IMR-90 (cell line): ENCODE measurements around the gene LRSAM1. TPM values are rescaled to one million over a fixed set of nuclear protein-coding genes. Genes with fewer than 3 reads are reported as not detected.

Experiments used
- ATAC-seq: fragments of 200-7000 bp; cut with Tn5 transposase; 2 replicates; pipeline ENCODE4 v1.9.1; 2020; ENCODE audit warnings: low read depth, mild to moderate bottlenecking, moderate library complexity
- BruUV-seq: library from RNA; stranded (reverse); fragments of 400-500 nt; replicated peaks from 2 replicates; lab custom pipeline; 2021; lab: Mats Ljungman, UMichigan
- CTCF ChIA-PET: fragments of 300-600 bp; formaldehyde crosslinking; extraction: SDS; loops from one replicate; lab custom pipeline; 2021; ENCODE audit warnings: antibody characterized with exemption; lab: Yijun Ruan, JAX
- POLR2A ChIA-PET: fragments of 300-600 bp; sonication (Branson Sonifier 250); formaldehyde crosslinking; loops from one replicate; lab custom pipeline; 2022; ENCODE audit warnings: antibody characterized with exemption; ENCODE audit not compliant: unreplicated experiment; lab: Charles Lee
- DNase-seq: peaks from one replicate; pipeline ENCODE4 v3.0.0; 2013
- H2AFZ ChIP-seq: replicated peaks from 2 replicates; pipeline ENCODE3; 2013; ENCODE audit warnings: low read length, mild to moderate bottlenecking; ENCODE audit not compliant: poor library complexity
- H2AK5ac ChIP-seq: 2 replicates; pipeline ENCODE4 v1.6.1; 2013; ENCODE audit warnings: low read depth, low read length, inconsistent platforms
- H2AK9ac ChIP-seq: replicated peaks from 2 replicates; pipeline ENCODE3; 2013; ENCODE audit warnings: mild to moderate bottlenecking, low read depth, low read length, moderate library complexity; ENCODE audit not compliant: poor library complexity
- H2BK120ac ChIP-seq: 2 replicates; pipeline ENCODE4 v1.6.1; 2013; ENCODE audit warnings: low read depth, low read length, inconsistent platforms
- H2BK15ac ChIP-seq: 3 replicates; pipeline ENCODE4 v1.6.1; 2013; ENCODE audit warnings: low read depth, low read length, inconsistent platforms
- H2BK20ac ChIP-seq: 2 replicates; pipeline ENCODE4 v1.6.1; 2013; ENCODE audit warnings: low read depth, mild to moderate bottlenecking, inconsistent platforms, low read length, moderate library complexity
- H2BK5ac ChIP-seq: 2 replicates; pipeline ENCODE4 v1.6.1; 2013; ENCODE audit warnings: mild to moderate bottlenecking, low read depth, low read length, inconsistent platforms; ENCODE audit not compliant: poor library complexity, severe bottlenecking
- H3K14ac ChIP-seq: replicated peaks from 2 replicates; pipeline ENCODE4 v1.6.1; 2013; ENCODE audit warnings: low read depth, low read length, inconsistent platforms
- H3K18ac ChIP-seq: 2 replicates; pipeline ENCODE4 v1.6.1; 2013; ENCODE audit warnings: low read depth, low read length, control low read depth
- H3K23ac ChIP-seq: 2 replicates; pipeline ENCODE4 v1.6.1; 2013; ENCODE audit warnings: low read depth, low read length, inconsistent platforms
- H3K27ac ChIP-seq: 2 replicates; pipeline ENCODE4 v1.5.1; 2013; ENCODE audit warnings: mild to moderate bottlenecking, control low read depth, low read length; ENCODE audit not compliant: insufficient read depth
- H3K27me3 ChIP-seq: 2 replicates; pipeline ENCODE4 v1.6.1; 2013; ENCODE audit warnings: low read length; ENCODE audit not compliant: control insufficient read depth, insufficient read depth
- H3K36me3 ChIP-seq: 2 replicates; pipeline ENCODE4 v1.6.1; 2013; ENCODE audit warnings: low read length, mixed read lengths; ENCODE audit not compliant: control insufficient read depth, insufficient read depth
- H3K4ac ChIP-seq: 2 replicates; pipeline ENCODE4 v1.6.1; 2013; ENCODE audit warnings: low read depth, low read length, inconsistent platforms
- H3K4me1 ChIP-seq: 2 replicates; pipeline ENCODE4 v1.6.1; 2013; ENCODE audit warnings: low read length, mixed read lengths; ENCODE audit not compliant: control insufficient read depth, insufficient read depth
- H3K4me2 ChIP-seq: 2 replicates; pipeline ENCODE4 v1.6.1; 2013; ENCODE audit warnings: low read depth, mild to moderate bottlenecking, control low read depth, low read length, moderate library complexity
- H3K4me3 ChIP-seq: 2 replicates; pipeline ENCODE4 v1.5.1; 2013; ENCODE audit warnings: low read depth, mild to moderate bottlenecking, control low read depth, low read length, moderate library complexity; ENCODE audit not compliant: insufficient read depth
- H3K56ac ChIP-seq: 2 replicates; pipeline ENCODE4 v1.6.1; 2013; ENCODE audit warnings: low read length, inconsistent platforms; ENCODE audit not compliant: insufficient read depth; ENCODE audit errors: extremely low read depth
- H3K79me1 ChIP-seq, 2 experiments: 2 replicates each; pipeline ENCODE4 v1.6.1; 2013; ENCODE audit warnings: low read length in 2 of 2, inconsistent platforms in 1 of 2, low read depth in 1 of 2
- H3K9ac ChIP-seq: 2 replicates; pipeline ENCODE4 v1.6.1; 2013; ENCODE audit warnings: low read depth, low read length, control low read depth
- H3K9me1 ChIP-seq: 2 replicates; pipeline ENCODE4 v1.6.1; 2013; ENCODE audit warnings: low read length, inconsistent platforms; ENCODE audit not compliant: insufficient read depth
- H3K9me3 ChIP-seq: 2 replicates; pipeline ENCODE4 v1.6.1; 2013; ENCODE audit warnings: low read length; ENCODE audit not compliant: control insufficient read depth, insufficient read depth
- H4K20me1 ChIP-seq: 2 replicates; pipeline ENCODE4 v1.6.1; 2013; ENCODE audit warnings: low read length, inconsistent platforms; ENCODE audit not compliant: insufficient read depth
- H4K5ac ChIP-seq: 2 replicates; pipeline ENCODE4 v1.6.1; 2013; ENCODE audit warnings: mild to moderate bottlenecking, low read depth, low read length, control low read depth
- H4K8ac ChIP-seq, 2 experiments: 2 replicates each; pipeline ENCODE4 v1.6.1; 2013; ENCODE audit warnings: low read depth in 2 of 2, low read length in 2 of 2, control low read depth in 1 of 2, inconsistent platforms in 1 of 2
- H4K91ac ChIP-seq: 2 replicates; pipeline ENCODE4 v1.6.1; 2013; ENCODE audit warnings: low read depth, low read length, inconsistent platforms; ENCODE audit not compliant: insufficient read depth
- CEBPB ChIP-seq: IDR thresholded peaks from 2 replicates; pipeline ENCODE4 v1.6.1; 2012; ENCODE audit warnings: low read depth, low read length, improper control_type of control experiment
- CHD1 ChIP-seq: IDR thresholded peaks from 2 replicates; pipeline ENCODE4 v1.6.1; 2012; ENCODE audit warnings: low read depth, low read length, improper control_type of control experiment
- FOS ChIP-seq: fragments of 150-350 bp; IDR thresholded peaks from 2 replicates; pipeline ENCODE4 v1.6.1; 2016; ENCODE audit warnings: low read depth, low read length
- MAFK ChIP-seq: IDR thresholded peaks from 2 replicates; pipeline ENCODE4 v1.6.1; 2012; ENCODE audit warnings: low read depth, low read length, improper control_type of control experiment
- MAZ ChIP-seq: IDR thresholded peaks from 2 replicates; pipeline ENCODE4 v1.6.1; 2012; ENCODE audit warnings: low read depth, mild to moderate bottlenecking, low read length, improper control_type of control experiment, moderate library complexity, borderline replicate concordance
- MXI1 ChIP-seq: IDR thresholded peaks from 2 replicates; pipeline ENCODE4 v1.6.1; 2012; ENCODE audit warnings: low read depth, mild to moderate bottlenecking, low read length, moderate library complexity, borderline replicate concordance
- NFE2L2 ChIP-seq: fragments of 150-350 bp; IDR thresholded peaks from 2 replicates; pipeline ENCODE4 v1.6.1; 2016; ENCODE audit warnings: low read depth, mild to moderate bottlenecking, low read length
- POLR2A ChIP-seq: IDR thresholded peaks from 2 replicates; pipeline ENCODE4 v1.6.1; 2012; ENCODE audit warnings: mild to moderate bottlenecking, low read depth, low read length
- RAD21 ChIP-seq: IDR thresholded peaks from 2 replicates; pipeline ENCODE4 v1.6.1; 2012; ENCODE audit warnings: low read length, improper control_type of control experiment
- RCOR1 ChIP-seq: IDR thresholded peaks from 2 replicates; pipeline ENCODE4 v1.6.1; 2012; ENCODE audit warnings: mild to moderate bottlenecking, low read length, improper control_type of control experiment; ENCODE audit not compliant: insufficient replicate concordance
- RFX5 ChIP-seq: IDR thresholded peaks from 2 replicates; pipeline ENCODE4 v1.8.0; 2012; ENCODE audit warnings: low read depth, mild to moderate bottlenecking, low read length, moderate library complexity
- SMC3 ChIP-seq: fragments of 150-350 bp; IDR thresholded peaks from 2 replicates; pipeline ENCODE4 v1.6.1; 2016; ENCODE audit warnings: low read depth, mild to moderate bottlenecking, antibody characterized with exemption, low read length, moderate library complexity
- WGBS, 2 experiments: methylation state at CpG; one replicate each; pipeline versions ENCODE4 v1.1.5 to v1.1.7; 2013; ENCODE audit warnings: missing lambda C conversion rate in 2 of 2; ENCODE audit not compliant: insufficient read length in 1 of 2; ENCODE audit errors: extremely low coverage in 2 of 2; 5-methylcytosine and 5-hydroxymethylcytosine counted together
- dilution Hi-C: fragments of 300-500 bp; cut with HindIII; formaldehyde crosslinking; loops from one replicate; pipeline ENCODE4 v1.14.3; 2018; ENCODE audit warnings: low sequenced_read_pairs; ENCODE audit not compliant: unreplicated experiment
- in situ Hi-C: fragments of 300-500 bp; cut with MboI; formaldehyde crosslinking; loops from 3 replicates; pipeline ENCODE4 v1.14.3; 2019; ENCODE audit warnings: low sequenced_read_pairs, inconsistent platforms, mixed read lengths
- intact Hi-C: fragments of 100-400 bp; cut with micrococcal nuclease; formaldehyde crosslinking; loops from 2 replicates; pipeline ENCODE4 v1.10.0; 2022
- polyA plus RNA-seq, 3 experiments: library from polyadenylated mRNA; depleted of rRNA; stranded (reverse); fragments of >200 nt; gene quantifications; 2 replicates each; pipeline ENCODE4 v1.2.3, GENCODE V29; 2012; ENCODE audit warnings: low replicate concordance in 1 of 3
- total RNA-seq: library from RNA; depleted of rRNA; stranded (reverse); fragments of >200 nt; gene quantifications from 2 replicates; pipeline ENCODE4 v1.2.3, GENCODE V29; 2012
- TF ChIP-seq, protein P1 (sequence below): fragments of 150-350 bp; IDR thresholded peaks from 2 replicates; pipeline ENCODE4 v1.6.1; 2016; ENCODE audit warnings: low read depth, mild to moderate bottlenecking, low read length, moderate library complexity, borderline replicate concordance
- TF ChIP-seq, protein P2 (sequence below): fragments of 150-350 bp; IDR thresholded peaks from 2 replicates; pipeline ENCODE4 v1.6.1; 2017; ENCODE audit warnings: mild to moderate bottlenecking, antibody characterized with exemption, low read length, low read depth
- TF ChIP-seq, protein P3 (sequence below): conservative IDR thresholded peaks from 2 replicates; pipeline ENCODE4 v1.5.1; 2012; ENCODE audit warnings: mild to moderate bottlenecking, low read depth, low read length, improper control_type of control experiment

Gene LRSAM1
- total and polyA plus RNA-seq, 2 of the 4 experiments (the other 2 are of a cell fraction), result 3.0 to 9.3 TPM

DNA sequence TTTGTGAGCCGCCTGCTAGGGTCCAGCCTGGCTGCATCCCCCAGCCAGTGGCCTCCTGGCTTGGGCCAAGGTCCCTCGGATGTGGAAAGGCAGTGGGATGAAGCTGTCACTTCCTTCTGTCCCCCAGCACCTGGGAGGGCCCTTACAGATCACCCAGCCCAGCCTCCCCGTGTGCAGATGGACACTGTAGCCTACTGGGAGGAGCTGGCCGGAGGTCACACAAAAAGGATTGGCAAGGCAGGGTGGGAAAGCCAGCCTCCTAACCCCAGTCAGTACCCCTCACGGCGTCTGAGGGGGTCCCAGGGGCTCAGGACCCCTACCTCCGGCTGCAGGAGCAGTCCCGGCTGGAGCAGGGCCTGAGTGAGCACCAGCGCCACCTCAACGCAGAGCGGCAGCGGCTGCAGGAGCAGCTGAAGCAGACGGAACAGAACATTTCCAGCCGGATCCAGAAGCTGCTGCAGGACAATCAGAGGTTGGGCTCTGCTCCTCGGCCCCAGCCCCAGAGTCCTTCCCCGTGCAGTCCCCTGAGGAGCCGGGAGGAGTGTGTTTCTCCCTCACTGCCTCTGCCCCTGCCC is 28.3 kb downstream of the LRSAM1 start:
- intact Hi-C loops (no loop called here), in situ Hi-C loops (no loop called here), dilution Hi-C loops (no loop called here)
- Histone ChIP-seq H3K4me1 (no peaks in the 10 kb centered on the region), H3K9me3 (no peaks in the 10 kb centered on the region), H3K18ac (no peak overlapping the region), H3K36me3 (peaks cover 29% of the 10 kb centered on the region), H3K4me3 (no peak overlapping the region), H4K20me1 (no peaks in the 10 kb centered on the region), H3K27me3 (no peaks in the 10 kb centered on the region), H2AK9ac (no peak overlapping the region), H3K9ac (no peak overlapping the region), H3K79me1 (no peaks in the 10 kb centered on the region), H3K9me1 (no peaks in the 10 kb centered on the region), H3K23ac (no peak overlapping the region), H3K4ac (no peak overlapping the region), H3K4me2 (no peak overlapping the region), H2AK5ac (no peak overlapping the region), H4K5ac (no peak overlapping the region), H4K8ac (no peak overlapping the region), H2AFZ (no peak overlapping the region), H3K27ac (no peak overlapping the region), H2BK20ac (no peak overlapping the region), H3K56ac (no peak overlapping the region), H2BK5ac (no peak overlapping the region), H4K91ac (no peak overlapping the region), H2BK15ac (no peak overlapping the region), H2BK120ac (no peak overlapping the region), H3K14ac (no peak overlapping the region)
- DNase-seq, result no peak
- no TSS peak for BruUV-seq
- ChIA-PET CTCF (no interaction called here), POLR2A (no interaction called here)
- no peak for ATAC-seq
- TF ChIP-seq POLR2A (no peak), RFX5 (no peak), CEBPB (no peak), CHD1 (no peak), NFE2L2 (no peak), MAFK (no peak), RAD21 (no peak), MXI1 (no peak), RCOR1 (no peak), FOS (no peak), MAZ (no peak), SMC3 (no peak)
- TF ChIP-seq, protein P1, sequence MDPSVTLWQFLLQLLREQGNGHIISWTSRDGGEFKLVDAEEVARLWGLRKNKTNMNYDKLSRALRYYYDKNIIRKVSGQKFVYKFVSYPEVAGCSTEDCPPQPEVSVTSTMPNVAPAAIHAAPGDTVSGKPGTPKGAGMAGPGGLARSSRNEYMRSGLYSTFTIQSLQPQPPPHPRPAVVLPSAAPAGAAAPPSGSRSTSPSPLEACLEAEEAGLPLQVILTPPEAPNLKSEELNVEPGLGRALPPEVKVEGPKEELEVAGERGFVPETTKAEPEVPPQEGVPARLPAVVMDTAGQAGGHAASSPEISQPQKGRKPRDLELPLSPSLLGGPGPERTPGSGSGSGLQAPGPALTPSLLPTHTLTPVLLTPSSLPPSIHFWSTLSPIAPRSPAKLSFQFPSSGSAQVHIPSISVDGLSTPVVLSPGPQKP, result no peak
- TF ChIP-seq, protein P2, sequence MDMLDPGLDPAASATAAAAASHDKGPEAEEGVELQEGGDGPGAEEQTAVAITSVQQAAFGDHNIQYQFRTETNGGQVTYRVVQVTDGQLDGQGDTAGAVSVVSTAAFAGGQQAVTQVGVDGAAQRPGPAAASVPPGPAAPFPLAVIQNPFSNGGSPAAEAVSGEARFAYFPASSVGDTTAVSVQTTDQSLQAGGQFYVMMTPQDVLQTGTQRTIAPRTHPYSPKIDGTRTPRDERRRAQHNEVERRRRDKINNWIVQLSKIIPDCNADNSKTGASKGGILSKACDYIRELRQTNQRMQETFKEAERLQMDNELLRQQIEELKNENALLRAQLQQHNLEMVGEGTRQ, result no peak
- TF ChIP-seq, protein P3, sequence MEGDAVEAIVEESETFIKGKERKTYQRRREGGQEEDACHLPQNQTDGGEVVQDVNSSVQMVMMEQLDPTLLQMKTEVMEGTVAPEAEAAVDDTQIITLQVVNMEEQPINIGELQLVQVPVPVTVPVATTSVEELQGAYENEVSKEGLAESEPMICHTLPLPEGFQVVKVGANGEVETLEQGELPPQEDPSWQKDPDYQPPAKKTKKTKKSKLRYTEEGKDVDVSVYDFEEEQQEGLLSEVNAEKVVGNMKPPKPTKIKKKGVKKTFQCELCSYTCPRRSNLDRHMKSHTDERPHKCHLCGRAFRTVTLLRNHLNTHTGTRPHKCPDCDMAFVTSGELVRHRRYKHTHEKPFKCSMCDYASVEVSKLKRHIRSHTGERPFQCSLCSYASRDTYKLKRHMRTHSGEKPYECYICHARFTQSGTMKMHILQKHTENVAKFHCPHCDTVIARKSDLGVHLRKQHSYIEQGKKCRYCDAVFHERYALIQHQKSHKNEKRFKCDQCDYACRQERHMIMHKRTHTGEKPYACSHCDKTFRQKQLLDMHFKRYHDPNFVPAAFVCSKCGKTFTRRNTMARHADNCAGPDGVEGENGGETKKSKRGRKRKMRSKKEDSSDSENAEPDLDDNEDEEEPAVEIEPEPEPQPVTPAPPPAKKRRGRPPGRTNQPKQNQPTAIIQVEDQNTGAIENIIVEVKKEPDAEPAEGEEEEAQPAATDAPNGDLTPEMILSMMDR, result no peak
- WGBS, 2 experiments, result 90% methylated on average over 7 of the region's 17 CpGs; no CpG with 5 or more reads in 1 of the 2 experiments
